NCI-H1417 treated with DMSO at 0.1 percent for 48 hours (cell line): ENCODE results near the gene SLC6A3.

ENCODE experiments used
- DNase-seq: peaks from one replicate; lab custom pipeline; 2025; lab: John Stamatoyannopoulos, UW

Gene SLC6A3

GRCh38 chr5:1346627-1347440 is 98.4 kb downstream of the SLC6A3 start:
- DNase-seq: no peak

GRCh38 chr5:1345876-1346626 is 99.2 kb downstream of the SLC6A3 start:
- DNase-seq: no peak

GRCh38 chr5:1344975-1345838 is 100.0 kb downstream of the SLC6A3 start, which contains the start of gene CLPTM1L:
CLPTM1L (minus strand) TSS chr5:1345099; CDS start chr5:1344841, 258 bp downstream.
- DNase-seq: peak; percentile 41

GRCh38 chr5:1343931-1344901 is 101.0 kb downstream of the SLC6A3 start:
- DNase-seq: no peak

GRCh38 chr5:1343315-1343751 is 101.9 kb downstream of the SLC6A3 start:
- no peak for DNase-seq
